DND-41 (cell line): ENCODE results near the gene ATP13A4.

Experiments
- EZH2 ChIP-seq: IDR thresholded peaks from 3 replicates; pipeline ENCODE4 v1.6.1; 2012; ENCODE audit warnings: borderline replicate concordance, low read depth, mild to moderate bottlenecking, moderate library complexity, low read length, inconsistent platforms; ENCODE audit not compliant: severe bottlenecking
- TF ChIP-seq, protein P1 (sequence below): IDR thresholded peaks from 2 replicates; pipeline ENCODE4 v1.5.1; 2012; ENCODE audit warnings: borderline replicate concordance, low read length, moderate library complexity, mild to moderate bottlenecking; ENCODE audit not compliant: poor library complexity, severe bottlenecking; ENCODE audit errors: extremely low read depth

DNA sequence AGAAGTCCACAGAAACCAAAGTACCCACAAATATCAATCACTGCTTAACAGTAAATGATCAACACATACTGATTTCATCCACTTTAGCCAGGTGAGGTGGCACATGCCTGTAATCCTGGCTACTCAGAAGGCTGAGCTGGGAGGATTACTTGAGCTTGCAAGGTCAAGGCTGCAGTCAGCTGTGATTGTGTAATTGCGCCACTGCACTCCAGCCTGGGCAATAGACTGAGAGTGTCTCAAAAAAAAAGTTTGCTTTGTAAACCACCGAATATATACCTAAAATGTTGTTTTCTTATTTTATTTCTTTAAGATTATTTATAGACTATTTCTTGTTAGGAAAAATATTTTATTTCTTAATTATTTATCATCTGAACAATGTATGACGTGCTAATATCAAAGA, 8.7 kb upstream of the ATP13A4 start:
- TF ChIP-seq, protein P1, sequence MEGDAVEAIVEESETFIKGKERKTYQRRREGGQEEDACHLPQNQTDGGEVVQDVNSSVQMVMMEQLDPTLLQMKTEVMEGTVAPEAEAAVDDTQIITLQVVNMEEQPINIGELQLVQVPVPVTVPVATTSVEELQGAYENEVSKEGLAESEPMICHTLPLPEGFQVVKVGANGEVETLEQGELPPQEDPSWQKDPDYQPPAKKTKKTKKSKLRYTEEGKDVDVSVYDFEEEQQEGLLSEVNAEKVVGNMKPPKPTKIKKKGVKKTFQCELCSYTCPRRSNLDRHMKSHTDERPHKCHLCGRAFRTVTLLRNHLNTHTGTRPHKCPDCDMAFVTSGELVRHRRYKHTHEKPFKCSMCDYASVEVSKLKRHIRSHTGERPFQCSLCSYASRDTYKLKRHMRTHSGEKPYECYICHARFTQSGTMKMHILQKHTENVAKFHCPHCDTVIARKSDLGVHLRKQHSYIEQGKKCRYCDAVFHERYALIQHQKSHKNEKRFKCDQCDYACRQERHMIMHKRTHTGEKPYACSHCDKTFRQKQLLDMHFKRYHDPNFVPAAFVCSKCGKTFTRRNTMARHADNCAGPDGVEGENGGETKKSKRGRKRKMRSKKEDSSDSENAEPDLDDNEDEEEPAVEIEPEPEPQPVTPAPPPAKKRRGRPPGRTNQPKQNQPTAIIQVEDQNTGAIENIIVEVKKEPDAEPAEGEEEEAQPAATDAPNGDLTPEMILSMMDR: no peak
- no peak for TF ChIP-seq EZH2
